ENCODE measurements around the gene SFXN5. TPM values are rescaled to one million over a fixed set of nuclear protein-coding genes. Genes with fewer than 3 reads are reported as not detected.

The SFXN5 gene
- total RNA-seq, 1 experiment from 2014 or later = 25.9 TPM

DNA sequence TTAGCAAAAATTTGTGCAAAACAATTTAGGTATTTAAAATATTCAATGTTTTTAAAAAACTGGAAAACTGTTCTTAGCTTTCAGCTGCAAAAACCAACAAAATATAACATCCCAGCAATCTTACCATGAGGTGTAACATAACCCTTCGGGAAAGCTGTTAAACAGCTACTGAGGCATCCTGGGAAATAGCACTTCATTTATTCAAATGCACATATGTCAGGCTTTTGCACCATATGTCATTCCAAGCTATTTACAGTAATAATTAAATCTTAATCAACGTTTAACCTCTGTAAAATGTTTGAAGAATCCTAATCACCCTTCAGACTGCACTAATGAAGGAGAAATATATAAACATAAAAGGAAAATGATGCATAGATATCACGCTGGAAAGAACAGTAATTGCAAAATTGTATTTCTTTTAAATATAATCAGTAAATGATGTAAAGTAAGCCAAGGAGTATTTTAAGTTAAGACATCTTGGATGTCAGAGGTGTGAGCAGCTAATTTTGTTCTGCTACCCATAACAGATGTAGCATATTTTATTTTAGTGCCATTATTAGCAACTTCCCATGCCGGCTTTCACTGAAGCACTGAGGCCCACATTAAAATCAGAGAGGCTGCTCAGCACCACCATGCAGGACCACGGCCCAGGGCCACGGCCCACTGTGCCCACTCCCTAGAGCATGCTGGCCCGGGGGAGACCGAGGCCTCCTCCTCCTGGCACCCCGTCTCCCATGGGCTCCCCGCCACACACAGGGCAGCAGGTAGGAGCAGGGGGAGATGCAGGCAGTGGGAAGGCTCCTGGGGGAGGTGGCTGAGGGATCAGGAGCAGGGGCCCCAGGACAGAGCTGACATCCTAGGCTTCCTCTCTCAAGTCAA lies 123.3 kb downstream of the SFXN5 start (continued):
- TF ChIP-seq, protein P1, sequence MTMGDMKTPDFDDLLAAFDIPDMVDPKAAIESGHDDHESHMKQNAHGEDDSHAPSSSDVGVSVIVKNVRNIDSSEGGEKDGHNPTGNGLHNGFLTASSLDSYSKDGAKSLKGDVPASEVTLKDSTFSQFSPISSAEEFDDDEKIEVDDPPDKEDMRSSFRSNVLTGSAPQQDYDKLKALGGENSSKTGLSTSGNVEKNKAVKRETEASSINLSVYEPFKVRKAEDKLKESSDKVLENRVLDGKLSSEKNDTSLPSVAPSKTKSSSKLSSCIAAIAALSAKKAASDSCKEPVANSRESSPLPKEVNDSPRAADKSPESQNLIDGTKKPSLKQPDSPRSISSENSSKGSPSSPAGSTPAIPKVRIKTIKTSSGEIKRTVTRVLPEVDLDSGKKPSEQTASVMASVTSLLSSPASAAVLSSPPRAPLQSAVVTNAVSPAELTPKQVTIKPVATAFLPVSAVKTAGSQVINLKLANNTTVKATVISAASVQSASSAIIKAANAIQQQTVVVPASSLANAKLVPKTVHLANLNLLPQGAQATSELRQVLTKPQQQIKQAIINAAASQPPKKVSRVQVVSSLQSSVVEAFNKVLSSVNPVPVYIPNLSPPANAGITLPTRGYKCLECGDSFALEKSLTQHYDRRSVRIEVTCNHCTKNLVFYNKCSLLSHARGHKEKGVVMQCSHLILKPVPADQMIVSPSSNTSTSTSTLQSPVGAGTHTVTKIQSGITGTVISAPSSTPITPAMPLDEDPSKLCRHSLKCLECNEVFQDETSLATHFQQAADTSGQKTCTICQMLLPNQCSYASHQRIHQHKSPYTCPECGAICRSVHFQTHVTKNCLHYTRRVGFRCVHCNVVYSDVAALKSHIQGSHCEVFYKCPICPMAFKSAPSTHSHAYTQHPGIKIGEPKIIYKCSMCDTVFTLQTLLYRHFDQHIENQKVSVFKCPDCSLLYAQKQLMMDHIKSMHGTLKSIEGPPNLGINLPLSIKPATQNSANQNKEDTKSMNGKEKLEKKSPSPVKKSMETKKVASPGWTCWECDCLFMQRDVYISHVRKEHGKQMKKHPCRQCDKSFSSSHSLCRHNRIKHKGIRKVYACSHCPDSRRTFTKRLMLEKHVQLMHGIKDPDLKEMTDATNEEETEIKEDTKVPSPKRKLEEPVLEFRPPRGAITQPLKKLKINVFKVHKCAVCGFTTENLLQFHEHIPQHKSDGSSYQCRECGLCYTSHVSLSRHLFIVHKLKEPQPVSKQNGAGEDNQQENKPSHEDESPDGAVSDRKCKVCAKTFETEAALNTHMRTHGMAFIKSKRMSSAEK (CRISPR knock-in tag; IDR thresholded peaks at IDR 0.05; ENCODE audit: borderline replicate concordance) = no peak
- TF ChIP-seq TP53 (CRISPR knock-in tag; IDR thresholded peaks at IDR 0.05) (no peak), GTF2I (CRISPR knock-in tag; conservative IDR thresholded peaks at IDR 0.05) (no peak), SMAD3 (CRISPR knock-in tag; IDR thresholded peaks at IDR 0.05; ENCODE audit: borderline replicate concordance) (no peak), GABPB1 (CRISPR knock-in tag; IDR thresholded peaks at IDR 0.05) (no peak)
- TF ChIP-seq, protein P2, sequence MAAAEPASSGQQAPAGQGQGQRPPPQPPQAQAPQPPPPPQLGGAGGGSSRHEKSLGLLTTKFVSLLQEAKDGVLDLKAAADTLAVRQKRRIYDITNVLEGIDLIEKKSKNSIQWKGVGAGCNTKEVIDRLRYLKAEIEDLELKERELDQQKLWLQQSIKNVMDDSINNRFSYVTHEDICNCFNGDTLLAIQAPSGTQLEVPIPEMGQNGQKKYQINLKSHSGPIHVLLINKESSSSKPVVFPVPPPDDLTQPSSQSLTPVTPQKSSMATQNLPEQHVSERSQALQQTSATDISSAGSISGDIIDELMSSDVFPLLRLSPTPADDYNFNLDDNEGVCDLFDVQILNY (CRISPR knock-in tag; IDR thresholded peaks at IDR 0.05) = no peak
- TF ChIP-seq, protein P3, sequence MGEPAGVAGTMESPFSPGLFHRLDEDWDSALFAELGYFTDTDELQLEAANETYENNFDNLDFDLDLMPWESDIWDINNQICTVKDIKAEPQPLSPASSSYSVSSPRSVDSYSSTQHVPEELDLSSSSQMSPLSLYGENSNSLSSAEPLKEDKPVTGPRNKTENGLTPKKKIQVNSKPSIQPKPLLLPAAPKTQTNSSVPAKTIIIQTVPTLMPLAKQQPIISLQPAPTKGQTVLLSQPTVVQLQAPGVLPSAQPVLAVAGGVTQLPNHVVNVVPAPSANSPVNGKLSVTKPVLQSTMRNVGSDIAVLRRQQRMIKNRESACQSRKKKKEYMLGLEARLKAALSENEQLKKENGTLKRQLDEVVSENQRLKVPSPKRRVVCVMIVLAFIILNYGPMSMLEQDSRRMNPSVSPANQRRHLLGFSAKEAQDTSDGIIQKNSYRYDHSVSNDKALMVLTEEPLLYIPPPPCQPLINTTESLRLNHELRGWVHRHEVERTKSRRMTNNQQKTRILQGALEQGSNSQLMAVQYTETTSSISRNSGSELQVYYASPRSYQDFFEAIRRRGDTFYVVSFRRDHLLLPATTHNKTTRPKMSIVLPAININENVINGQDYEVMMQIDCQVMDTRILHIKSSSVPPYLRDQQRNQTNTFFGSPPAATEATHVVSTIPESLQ (CRISPR knock-in tag; IDR thresholded peaks at IDR 0.05) = no peak

DNA sequence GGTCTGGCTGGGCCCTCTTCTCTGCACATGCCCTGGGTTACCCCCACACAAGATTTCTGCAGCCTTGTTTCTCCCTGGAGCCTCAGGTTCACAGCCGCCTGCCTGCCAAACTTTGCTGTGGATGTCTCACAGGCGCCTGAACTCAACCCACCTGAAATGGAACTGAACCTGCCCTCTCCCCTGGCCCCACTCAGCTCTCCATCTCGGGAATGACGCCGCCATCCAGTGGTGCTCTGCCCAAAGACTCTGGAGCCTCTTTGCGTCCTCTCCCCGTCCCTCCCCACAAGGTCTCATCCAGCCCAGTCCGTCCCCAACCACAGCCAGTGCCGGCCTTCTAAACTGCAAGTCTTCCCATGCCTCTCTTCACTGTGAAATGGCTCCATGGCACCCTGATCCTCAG lies 125.0 kb downstream of the SFXN5 start:
- no peak overlapping the region for H3K27ac Mint-ChIP-seq
- ChIA-PET POLR2A (no interaction called here), CTCF (interaction anchor here (1.0 to 2.1 kb wide), 3 partner anchors 11 to 59 kb away, joined by 3 to 12 read pairs (median 6); partner anchors contain the start of gene SPR)
- no peak for ATAC-seq
- no peak overlapping the region for H3K4me3 Mint-ChIP-seq
- peaks cover 38% of the 10 kb centered on the region for H3K4me1 Mint-ChIP-seq
- no peaks in the 10 kb centered on the region for H3K9me3 Mint-ChIP-seq
- no peaks in the 10 kb centered on the region for H3K36me3 Mint-ChIP-seq
- no peak for DNase-seq (ENCODE audit: low spot score)
- peaks cover 7% of the 10 kb centered on the region for H3K27me3 Mint-ChIP-seq (ENCODE audit: low read depth)
- TF ChIP-seq ZNF263 (CRISPR knock-in tag; IDR thresholded peaks at IDR 0.05; ENCODE audit: low read depth) = no peak
- no peak for TF ChIP-seq SP1 (CRISPR knock-in tag; conservative IDR thresholded peaks at IDR 0.05)
- no peak for TF ChIP-seq TEAD4 (CRISPR knock-in tag; IDR thresholded peaks at IDR 0.05)
- no peak for TF ChIP-seq NR3C1 (CRISPR knock-in tag; conservative IDR thresholded peaks at IDR 0.05; ENCODE audit: low read depth)
- TF ChIP-seq, protein P4, sequence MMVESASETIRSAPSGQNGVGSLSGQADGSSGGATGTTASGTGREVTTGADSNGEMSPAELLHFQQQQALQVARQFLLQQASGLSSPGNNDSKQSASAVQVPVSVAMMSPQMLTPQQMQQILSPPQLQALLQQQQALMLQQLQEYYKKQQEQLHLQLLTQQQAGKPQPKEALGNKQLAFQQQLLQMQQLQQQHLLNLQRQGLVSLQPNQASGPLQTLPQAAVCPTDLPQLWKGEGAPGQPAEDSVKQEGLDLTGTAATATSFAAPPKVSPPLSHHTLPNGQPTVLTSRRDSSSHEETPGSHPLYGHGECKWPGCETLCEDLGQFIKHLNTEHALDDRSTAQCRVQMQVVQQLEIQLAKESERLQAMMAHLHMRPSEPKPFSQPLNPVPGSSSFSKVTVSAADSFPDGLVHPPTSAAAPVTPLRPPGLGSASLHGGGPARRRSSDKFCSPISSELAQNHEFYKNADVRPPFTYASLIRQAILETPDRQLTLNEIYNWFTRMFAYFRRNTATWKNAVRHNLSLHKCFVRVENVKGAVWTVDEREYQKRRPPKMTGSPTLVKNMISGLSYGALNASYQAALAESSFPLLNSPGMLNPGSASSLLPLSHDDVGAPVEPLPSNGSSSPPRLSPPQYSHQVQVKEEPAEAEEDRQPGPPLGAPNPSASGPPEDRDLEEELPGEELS (CRISPR knock-in tag; IDR thresholded peaks at IDR 0.05) = no peak
- no peak for TF ChIP-seq JUN (CRISPR knock-in tag; IDR thresholded peaks at IDR 0.05)
- no peak for TF ChIP-seq ZNF219 (CRISPR knock-in tag; IDR thresholded peaks at IDR 0.05; ENCODE audit: borderline replicate concordance)
- no peak for TF ChIP-seq IRF2 (CRISPR knock-in tag; IDR thresholded peaks at IDR 0.05; ENCODE audit: borderline replicate concordance, low read depth)
- no peak for TF ChIP-seq OVOL2 (CRISPR knock-in tag; IDR thresholded peaks at IDR 0.05; ENCODE audit: borderline replicate concordance)
- TF ChIP-seq, protein P5, sequence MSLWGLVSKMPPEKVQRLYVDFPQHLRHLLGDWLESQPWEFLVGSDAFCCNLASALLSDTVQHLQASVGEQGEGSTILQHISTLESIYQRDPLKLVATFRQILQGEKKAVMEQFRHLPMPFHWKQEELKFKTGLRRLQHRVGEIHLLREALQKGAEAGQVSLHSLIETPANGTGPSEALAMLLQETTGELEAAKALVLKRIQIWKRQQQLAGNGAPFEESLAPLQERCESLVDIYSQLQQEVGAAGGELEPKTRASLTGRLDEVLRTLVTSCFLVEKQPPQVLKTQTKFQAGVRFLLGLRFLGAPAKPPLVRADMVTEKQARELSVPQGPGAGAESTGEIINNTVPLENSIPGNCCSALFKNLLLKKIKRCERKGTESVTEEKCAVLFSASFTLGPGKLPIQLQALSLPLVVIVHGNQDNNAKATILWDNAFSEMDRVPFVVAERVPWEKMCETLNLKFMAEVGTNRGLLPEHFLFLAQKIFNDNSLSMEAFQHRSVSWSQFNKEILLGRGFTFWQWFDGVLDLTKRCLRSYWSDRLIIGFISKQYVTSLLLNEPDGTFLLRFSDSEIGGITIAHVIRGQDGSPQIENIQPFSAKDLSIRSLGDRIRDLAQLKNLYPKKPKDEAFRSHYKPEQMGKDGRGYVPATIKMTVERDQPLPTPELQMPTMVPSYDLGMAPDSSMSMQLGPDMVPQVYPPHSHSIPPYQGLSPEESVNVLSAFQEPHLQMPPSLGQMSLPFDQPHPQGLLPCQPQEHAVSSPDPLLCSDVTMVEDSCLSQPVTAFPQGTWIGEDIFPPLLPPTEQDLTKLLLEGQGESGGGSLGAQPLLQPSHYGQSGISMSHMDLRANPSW (CRISPR knock-in tag; conservative IDR thresholded peaks at IDR 0.05; ENCODE audit: low read depth) = no peak
- TF ChIP-seq, protein P1 (CRISPR knock-in tag; IDR thresholded peaks at IDR 0.05; ENCODE audit: borderline replicate concordance) = no peak
- no peak for TF ChIP-seq NFATC4 (CRISPR knock-in tag; IDR thresholded peaks at IDR 0.05)
